GM23338 (cell line): Measurements from ENCODE around the gene ZMAT2. TPM values are rescaled to one million over a fixed set of nuclear protein-coding genes. Genes with fewer than 3 reads are reported as not detected.

ENCODE experiments used
- ATAC-seq: fragments of 200-7000 bp; cut with Tn5 transposase; 3 replicates; pipeline ENCODE4 v1.9.1; 2020
- DNase-seq: peaks from one replicate; pipeline ENCODE4 v3.0.0-alpha.2; 2015; ENCODE audit warnings: low spot score
- H2AFZ ChIP-seq: fragments of 200-600 bp; sonication (generic); 2 replicates; pipeline ENCODE4 v1.8.0; 2016; ENCODE audit warnings: antibody characterized with exemption, mild to moderate bottlenecking, moderate library complexity
- H3F3A ChIP-seq: fragments of 200-600 bp; sonication (generic); replicated peaks from 2 replicates; pipeline ENCODE4 v1.8.0; 2017; ENCODE audit warnings: antibody characterized with exemption, mixed run types, low read depth
- H3K27ac ChIP-seq: fragments of 200-600 bp; sonication (generic); 2 replicates; pipeline ENCODE4 v1.6.1; 2016; ENCODE audit warnings: low read depth
- H3K27me3 ChIP-seq: fragments of 200-600 bp; sonication (generic); 2 replicates; pipeline ENCODE4 v1.8.0; 2016; ENCODE audit warnings: mild to moderate bottlenecking, mixed run types, moderate library complexity; ENCODE audit not compliant: insufficient read depth
- H3K36me3 ChIP-seq: fragments of 200-600 bp; sonication (generic); 2 replicates; pipeline ENCODE4 v1.8.0; 2016; ENCODE audit warnings: mild to moderate bottlenecking; ENCODE audit not compliant: insufficient read depth
- H3K4me1 ChIP-seq: fragments of 200-600 bp; sonication (generic); 2 replicates; pipeline ENCODE4 v1.8.0; 2016; ENCODE audit warnings: mild to moderate bottlenecking, moderate library complexity; ENCODE audit not compliant: insufficient read depth
- H3K4me2 ChIP-seq: fragments of 200-600 bp; sonication (generic); 2 replicates; pipeline ENCODE4 v1.7.1; 2017; ENCODE audit warnings: mixed run types
- H3K4me3 ChIP-seq: fragments of 200-600 bp; sonication (generic); 2 replicates; pipeline ENCODE4 v1.6.1; 2016; ENCODE audit warnings: mixed run types
- H3K79me2 ChIP-seq: fragments of 200-600 bp; sonication (generic); replicated peaks from 2 replicates; pipeline ENCODE4 v1.8.0; 2017; ENCODE audit warnings: mild to moderate bottlenecking; ENCODE audit not compliant: insufficient read depth
- H3K9me2 ChIP-seq: fragments of 200-600 bp; sonication (generic); 2 replicates; pipeline ENCODE4 v1.8.0; 2017; ENCODE audit not compliant: insufficient read depth
- H4K20me1 ChIP-seq: fragments of 200-600 bp; sonication (generic); replicated peaks from 2 replicates; pipeline ENCODE4 v1.8.0; 2017; ENCODE audit warnings: mild to moderate bottlenecking; ENCODE audit not compliant: insufficient read depth
- H3K27ac Mint-ChIP-seq: 2 replicates; pipeline ENCODE4 v1.8.0; 2020; ENCODE audit warnings: inconsistent platforms, mild to moderate bottlenecking, moderate library complexity, mixed read lengths
- H3K27me3 Mint-ChIP-seq: 3 replicates; pipeline ENCODE4 v1.8.0; 2022; ENCODE audit warnings: low read depth, mild to moderate bottlenecking, moderate library complexity, mixed read lengths, inconsistent platforms; ENCODE audit not compliant: insufficient read depth, poor library complexity
- H3K36me3 Mint-ChIP-seq: 3 replicates; pipeline ENCODE4 v1.8.0; 2021; ENCODE audit warnings: low read depth, mild to moderate bottlenecking, inconsistent platforms, moderate library complexity, mixed read lengths
- H3K4me1 Mint-ChIP-seq: 3 replicates; pipeline ENCODE4 v1.8.0; 2020; ENCODE audit warnings: mild to moderate bottlenecking, inconsistent platforms, mixed read lengths
- H3K4me3 Mint-ChIP-seq: 3 replicates; pipeline ENCODE4 v1.8.0; 2021; ENCODE audit warnings: moderate library complexity, mild to moderate bottlenecking, inconsistent platforms, mixed read lengths
- H3K9me3 Mint-ChIP-seq: 3 replicates; pipeline ENCODE4 v1.8.0; 2020; ENCODE audit warnings: moderate library complexity, mild to moderate bottlenecking, inconsistent platforms, mixed read lengths
- CREB1 ChIP-seq: fragments of 250-450 bp; sonication (Bioruptor Pico); IDR thresholded peaks from 2 replicates; pipeline ENCODE4 v1.5.0; 2020; ENCODE audit warnings: low read depth, mild to moderate bottlenecking, moderate library complexity
- EZH2 ChIP-seq: fragments of 200-600 bp; sonication (generic); IDR thresholded peaks from one replicate; pipeline ENCODE4 v1.8.0; 2017; ENCODE audit warnings: antibody characterized with exemption, mild to moderate bottlenecking, low read depth; ENCODE audit not compliant: unreplicated experiment
- EZH2phosphoT487 ChIP-seq: fragments of 200-600 bp; sonication (generic); IDR thresholded peaks from one replicate; pipeline ENCODE4 v1.8.1; 2018; ENCODE audit warnings: antibody characterized with exemption; ENCODE audit not compliant: unreplicated experiment
- JUNB ChIP-seq: IDR thresholded peaks from one replicate; pipeline ENCODE4 v1.6.1; 2016; ENCODE audit warnings: antibody characterized with exemption; ENCODE audit not compliant: unreplicated experiment
- NANOG ChIP-seq: IDR thresholded peaks from 2 replicates; pipeline ENCODE4 v1.6.1; 2016; ENCODE audit warnings: antibody characterized with exemption, borderline replicate concordance
- POLR2AphosphoS5 ChIP-seq: IDR thresholded peaks from 2 replicates; pipeline ENCODE4 v1.6.1; 2016; ENCODE audit warnings: antibody characterized with exemption, low read depth
- STAT1 ChIP-seq: IDR thresholded peaks from one replicate; pipeline ENCODE4 v1.6.1; 2016; ENCODE audit warnings: antibody characterized with exemption; ENCODE audit not compliant: unreplicated experiment
- ZNF114 ChIP-seq: fragments of 250-450 bp; sonication (Bioruptor Pico); IDR thresholded peaks from 2 replicates; pipeline ENCODE4 v1.5.0; 2020; ENCODE audit warnings: mild to moderate bottlenecking, moderate library complexity
- ZNF331 ChIP-seq: fragments of 250-450 bp; sonication (Bioruptor Pico); IDR thresholded peaks from 2 replicates; pipeline ENCODE4 v1.5.0; 2020; ENCODE audit warnings: low read depth, mild to moderate bottlenecking, moderate library complexity
- polyA plus RNA-seq: library from polyadenylated mRNA; unstranded; fragments of >200 nt; fragmentation: Nextera tagmentation; extraction: Ambion mirVana; gene quantifications from 2 replicates; pipeline ENCODE4 v1.2.1, GENCODE V29; 2016
- total RNA-seq: library from RNA; depleted of rRNA; stranded (reverse); fragments of >200 nt; shearing (Covaris generic); gene quantifications from 2 replicates; pipeline ENCODE4 v1.2.3, GENCODE V29; 2014
- TF ChIP-seq, protein P1 (sequence below): fragments of 250-450 bp; sonication (Bioruptor Pico); IDR thresholded peaks from 2 replicates; pipeline ENCODE4 v1.5.0; 2020; ENCODE audit warnings: mild to moderate bottlenecking, moderate library complexity
- TF ChIP-seq, protein P2 (sequence below), 2 experiments: fragments of 200-600 bp in 1 of 2; sonication (generic) in 1 of 2; conservative IDR thresholded peaks; 2 replicates each; pipeline versions ENCODE4 v1.5.1 to v1.6.1; 2016 to 2017; ENCODE audit warnings: antibody characterized with exemption in 2 of 2, low read depth in 2 of 2, mild to moderate bottlenecking in 2 of 2, moderate library complexity in 1 of 2
- TF ChIP-seq, protein P3 (sequence below): IDR thresholded peaks from 2 replicates; pipeline ENCODE4 v1.6.1; 2016; ENCODE audit warnings: antibody characterized with exemption
- TF ChIP-seq, protein P4 (sequence below): IDR thresholded peaks from one replicate; pipeline ENCODE4 v1.6.1; 2018; ENCODE audit warnings: antibody characterized with exemption; ENCODE audit not compliant: unreplicated experiment

ZMAT2 gene
- total and polyA plus RNA-seq, 2 experiments from 2014 or later, result 26.4 to 50.6 TPM

DNA sequence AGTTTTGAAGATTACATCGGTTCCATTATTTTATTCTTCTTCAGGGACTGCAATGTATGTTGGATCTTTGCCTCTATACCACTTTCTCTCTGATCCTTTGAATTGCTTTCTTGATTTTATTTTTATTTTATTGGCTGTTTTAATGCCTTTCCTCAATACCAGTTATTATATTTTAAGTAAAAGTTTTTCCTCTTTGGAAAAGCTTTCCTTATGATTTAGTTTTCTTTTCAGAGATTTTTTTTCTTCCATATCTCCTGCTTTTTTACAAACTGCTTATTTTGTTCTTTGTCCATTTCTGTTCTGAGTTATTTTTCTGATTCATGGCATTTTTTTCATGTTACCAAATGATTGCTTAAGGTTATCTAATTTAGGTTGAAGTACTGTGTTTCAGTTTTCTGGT is 11.5 kb downstream of the ZMAT2 start:
- no peaks in the 10 kb centered on the region for H4K20me1 ChIP-seq
- peaks cover 3% of the 10 kb centered on the region; the same call in 1 of the 3 replicates for H3K36me3 Mint-ChIP-seq
- H3K27ac Mint-ChIP-seq, result no peak overlapping the region
- H3K4me2 ChIP-seq, result peak overlapping the region; percentile 78; the same call in 1 of the 2 replicates
- H3K4me1 ChIP-seq, result no peaks in the 10 kb centered on the region
- H3K4me1 Mint-ChIP-seq, result 0 out of 3 replicates have a peak, but pooled peaks cover 2% of the 10 kb centered on the region
- H3K9me3 Mint-ChIP-seq, result no peaks in the 10 kb centered on the region; the same call in 2 of the 3 replicates
- ATAC-seq, result no peak
- DNase-seq, result no peak
- no peak overlapping the region for H2AFZ ChIP-seq
- no peak for TF ChIP-seq EZH2phosphoT487
- no peak for TF ChIP-seq STAT1
- TF ChIP-seq, protein P1, sequence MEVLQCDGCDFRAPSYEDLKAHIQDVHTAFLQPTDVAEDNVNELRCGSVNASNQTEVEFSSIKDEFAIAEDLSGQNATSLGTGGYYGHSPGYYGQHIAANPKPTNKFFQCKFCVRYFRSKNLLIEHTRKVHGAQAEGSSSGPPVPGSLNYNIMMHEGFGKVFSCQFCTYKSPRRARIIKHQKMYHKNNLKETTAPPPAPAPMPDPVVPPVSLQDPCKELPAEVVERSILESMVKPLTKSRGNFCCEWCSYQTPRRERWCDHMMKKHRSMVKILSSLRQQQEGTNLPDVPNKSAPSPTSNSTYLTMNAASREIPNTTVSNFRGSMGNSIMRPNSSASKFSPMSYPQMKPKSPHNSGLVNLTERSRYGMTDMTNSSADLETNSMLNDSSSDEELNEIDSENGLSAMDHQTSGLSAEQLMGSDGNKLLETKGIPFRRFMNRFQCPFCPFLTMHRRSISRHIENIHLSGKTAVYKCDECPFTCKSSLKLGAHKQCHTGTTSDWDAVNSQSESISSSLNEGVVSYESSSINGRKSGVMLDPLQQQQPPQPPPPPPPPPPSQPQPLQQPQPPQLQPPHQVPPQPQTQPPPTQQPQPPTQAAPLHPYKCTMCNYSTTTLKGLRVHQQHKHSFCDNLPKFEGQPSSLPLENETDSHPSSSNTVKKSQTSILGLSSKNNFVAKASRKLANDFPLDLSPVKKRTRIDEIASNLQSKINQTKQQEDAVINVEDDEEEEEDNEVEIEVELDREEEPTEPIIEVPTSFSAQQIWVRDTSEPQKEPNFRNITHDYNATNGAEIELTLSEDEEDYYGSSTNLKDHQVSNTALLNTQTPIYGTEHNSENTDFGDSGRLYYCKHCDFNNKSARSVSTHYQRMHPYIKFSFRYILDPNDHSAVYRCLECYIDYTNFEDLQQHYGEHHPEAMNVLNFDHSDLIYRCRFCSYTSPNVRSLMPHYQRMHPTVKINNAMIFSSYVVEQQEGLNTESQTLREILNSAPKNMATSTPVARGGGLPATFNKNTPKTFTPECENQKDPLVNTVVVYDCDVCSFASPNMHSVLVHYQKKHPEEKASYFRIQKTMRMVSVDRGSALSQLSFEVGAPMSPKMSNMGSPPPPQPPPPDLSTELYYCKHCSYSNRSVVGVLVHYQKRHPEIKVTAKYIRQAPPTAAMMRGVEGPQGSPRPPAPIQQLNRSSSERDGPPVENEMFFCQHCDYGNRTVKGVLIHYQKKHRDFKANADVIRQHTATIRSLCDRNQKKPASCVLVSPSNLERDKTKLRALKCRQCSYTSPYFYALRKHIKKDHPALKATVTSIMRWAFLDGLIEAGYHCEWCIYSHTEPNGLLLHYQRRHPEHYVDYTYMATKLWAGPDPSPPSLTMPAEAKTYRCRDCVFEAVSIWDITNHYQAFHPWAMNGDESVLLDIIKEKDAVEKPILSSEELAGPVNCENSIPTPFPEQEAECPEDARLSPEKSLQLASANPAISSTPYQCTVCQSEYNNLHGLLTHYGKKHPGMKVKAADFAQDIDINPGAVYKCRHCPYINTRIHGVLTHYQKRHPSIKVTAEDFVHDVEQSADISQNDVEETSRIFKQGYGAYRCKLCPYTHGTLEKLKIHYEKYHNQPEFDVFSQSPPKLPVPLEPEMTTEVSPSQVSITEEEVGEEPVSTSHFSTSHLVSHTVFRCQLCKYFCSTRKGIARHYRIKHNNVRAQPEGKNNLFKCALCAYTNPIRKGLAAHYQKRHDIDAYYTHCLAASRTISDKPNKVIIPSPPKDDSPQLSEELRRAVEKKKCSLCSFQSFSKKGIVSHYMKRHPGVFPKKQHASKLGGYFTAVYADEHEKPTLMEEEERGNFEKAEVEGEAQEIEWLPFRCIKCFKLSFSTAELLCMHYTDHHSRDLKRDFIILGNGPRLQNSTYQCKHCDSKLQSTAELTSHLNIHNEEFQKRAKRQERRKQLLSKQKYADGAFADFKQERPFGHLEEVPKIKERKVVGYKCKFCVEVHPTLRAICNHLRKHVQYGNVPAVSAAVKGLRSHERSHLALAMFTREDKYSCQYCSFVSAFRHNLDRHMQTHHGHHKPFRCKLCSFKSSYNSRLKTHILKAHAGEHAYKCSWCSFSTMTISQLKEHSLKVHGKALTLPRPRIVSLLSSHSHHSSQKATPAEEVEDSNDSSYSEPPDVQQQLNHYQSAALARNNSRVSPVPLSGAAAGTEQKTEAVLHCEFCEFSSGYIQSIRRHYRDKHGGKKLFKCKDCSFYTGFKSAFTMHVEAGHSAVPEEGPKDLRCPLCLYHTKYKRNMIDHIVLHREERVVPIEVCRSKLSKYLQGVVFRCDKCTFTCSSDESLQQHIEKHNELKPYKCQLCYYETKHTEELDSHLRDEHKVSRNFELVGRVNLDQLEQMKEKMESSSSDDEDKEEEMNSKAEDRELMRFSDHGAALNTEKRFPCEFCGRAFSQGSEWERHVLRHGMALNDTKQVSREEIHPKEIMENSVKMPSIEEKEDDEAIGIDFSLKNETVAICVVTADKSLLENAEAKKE (CRISPR knock-in tag), result no peak
- TF ChIP-seq, protein P2, sequence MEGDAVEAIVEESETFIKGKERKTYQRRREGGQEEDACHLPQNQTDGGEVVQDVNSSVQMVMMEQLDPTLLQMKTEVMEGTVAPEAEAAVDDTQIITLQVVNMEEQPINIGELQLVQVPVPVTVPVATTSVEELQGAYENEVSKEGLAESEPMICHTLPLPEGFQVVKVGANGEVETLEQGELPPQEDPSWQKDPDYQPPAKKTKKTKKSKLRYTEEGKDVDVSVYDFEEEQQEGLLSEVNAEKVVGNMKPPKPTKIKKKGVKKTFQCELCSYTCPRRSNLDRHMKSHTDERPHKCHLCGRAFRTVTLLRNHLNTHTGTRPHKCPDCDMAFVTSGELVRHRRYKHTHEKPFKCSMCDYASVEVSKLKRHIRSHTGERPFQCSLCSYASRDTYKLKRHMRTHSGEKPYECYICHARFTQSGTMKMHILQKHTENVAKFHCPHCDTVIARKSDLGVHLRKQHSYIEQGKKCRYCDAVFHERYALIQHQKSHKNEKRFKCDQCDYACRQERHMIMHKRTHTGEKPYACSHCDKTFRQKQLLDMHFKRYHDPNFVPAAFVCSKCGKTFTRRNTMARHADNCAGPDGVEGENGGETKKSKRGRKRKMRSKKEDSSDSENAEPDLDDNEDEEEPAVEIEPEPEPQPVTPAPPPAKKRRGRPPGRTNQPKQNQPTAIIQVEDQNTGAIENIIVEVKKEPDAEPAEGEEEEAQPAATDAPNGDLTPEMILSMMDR (conservative IDR thresholded peaks at IDR 0.05; ENCODE audit: low read depth in 2 of 2), result no peak
- no peak for TF ChIP-seq CREB1 (CRISPR knock-in tag)
- TF ChIP-seq NANOG, result no peak
- TF ChIP-seq JUNB, result no peak
- TF ChIP-seq, protein P3, sequence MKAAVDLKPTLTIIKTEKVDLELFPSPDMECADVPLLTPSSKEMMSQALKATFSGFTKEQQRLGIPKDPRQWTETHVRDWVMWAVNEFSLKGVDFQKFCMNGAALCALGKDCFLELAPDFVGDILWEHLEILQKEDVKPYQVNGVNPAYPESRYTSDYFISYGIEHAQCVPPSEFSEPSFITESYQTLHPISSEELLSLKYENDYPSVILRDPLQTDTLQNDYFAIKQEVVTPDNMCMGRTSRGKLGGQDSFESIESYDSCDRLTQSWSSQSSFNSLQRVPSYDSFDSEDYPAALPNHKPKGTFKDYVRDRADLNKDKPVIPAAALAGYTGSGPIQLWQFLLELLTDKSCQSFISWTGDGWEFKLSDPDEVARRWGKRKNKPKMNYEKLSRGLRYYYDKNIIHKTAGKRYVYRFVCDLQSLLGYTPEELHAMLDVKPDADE, result no peak
- TF ChIP-seq, protein P4, sequence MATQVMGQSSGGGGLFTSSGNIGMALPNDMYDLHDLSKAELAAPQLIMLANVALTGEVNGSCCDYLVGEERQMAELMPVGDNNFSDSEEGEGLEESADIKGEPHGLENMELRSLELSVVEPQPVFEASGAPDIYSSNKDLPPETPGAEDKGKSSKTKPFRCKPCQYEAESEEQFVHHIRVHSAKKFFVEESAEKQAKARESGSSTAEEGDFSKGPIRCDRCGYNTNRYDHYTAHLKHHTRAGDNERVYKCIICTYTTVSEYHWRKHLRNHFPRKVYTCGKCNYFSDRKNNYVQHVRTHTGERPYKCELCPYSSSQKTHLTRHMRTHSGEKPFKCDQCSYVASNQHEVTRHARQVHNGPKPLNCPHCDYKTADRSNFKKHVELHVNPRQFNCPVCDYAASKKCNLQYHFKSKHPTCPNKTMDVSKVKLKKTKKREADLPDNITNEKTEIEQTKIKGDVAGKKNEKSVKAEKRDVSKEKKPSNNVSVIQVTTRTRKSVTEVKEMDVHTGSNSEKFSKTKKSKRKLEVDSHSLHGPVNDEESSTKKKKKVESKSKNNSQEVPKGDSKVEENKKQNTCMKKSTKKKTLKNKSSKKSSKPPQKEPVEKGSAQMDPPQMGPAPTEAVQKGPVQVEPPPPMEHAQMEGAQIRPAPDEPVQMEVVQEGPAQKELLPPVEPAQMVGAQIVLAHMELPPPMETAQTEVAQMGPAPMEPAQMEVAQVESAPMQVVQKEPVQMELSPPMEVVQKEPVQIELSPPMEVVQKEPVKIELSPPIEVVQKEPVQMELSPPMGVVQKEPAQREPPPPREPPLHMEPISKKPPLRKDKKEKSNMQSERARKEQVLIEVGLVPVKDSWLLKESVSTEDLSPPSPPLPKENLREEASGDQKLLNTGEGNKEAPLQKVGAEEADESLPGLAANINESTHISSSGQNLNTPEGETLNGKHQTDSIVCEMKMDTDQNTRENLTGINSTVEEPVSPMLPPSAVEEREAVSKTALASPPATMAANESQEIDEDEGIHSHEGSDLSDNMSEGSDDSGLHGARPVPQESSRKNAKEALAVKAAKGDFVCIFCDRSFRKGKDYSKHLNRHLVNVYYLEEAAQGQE, result no peak
- TF ChIP-seq ZNF114 (CRISPR knock-in tag), result no peak
- no peak for TF ChIP-seq POLR2AphosphoS5
- TF ChIP-seq EZH2, result no peak
- no peak for TF ChIP-seq ZNF331 (CRISPR knock-in tag)
- peaks cover 8% of the 10 kb centered on the region for H3K27me3 Mint-ChIP-seq
- peak overlapping the region; percentile 88 for H3K4me3 Mint-ChIP-seq
- H3F3A ChIP-seq, result 0 out of 2 replicates have a peak, but pooled peaks cover 6% of the 10 kb centered on the region
- H3K27me3 ChIP-seq, result no peaks in the 10 kb centered on the region
- H3K9me2 ChIP-seq, result no peaks in the 10 kb centered on the region
- no peak overlapping the region for H3K27ac ChIP-seq
- peak overlapping the region; percentile 63 for H3K4me3 ChIP-seq
- peaks cover 3% of the 10 kb centered on the region; the same call in 1 of the 2 replicates for H3K36me3 ChIP-seq
- no peaks in the 10 kb centered on the region for H3K79me2 ChIP-seq
